GM12892 (cell line): ENCODE measurements around the gene SYCE1L.

ENCODE experiments used
- POLR2A ChIP-seq: IDR thresholded peaks from 2 replicates; pipeline ENCODE4 v1.6.1; 2011; ENCODE audit warnings: low read depth, low read length, control low read depth
- POLR2AphosphoS5 ChIP-seq: IDR thresholded peaks from 2 replicates; pipeline ENCODE4 v1.6.1; 2011; ENCODE audit warnings: low read depth, low read length, control low read depth
- TAF1 ChIP-seq: IDR thresholded peaks from 2 replicates; pipeline ENCODE4 v1.6.1; 2011; ENCODE audit warnings: low read depth, mild to moderate bottlenecking, control low read depth, low read length, borderline replicate concordance

GRCh38 chr16:77219437-77219836, 20.2 kb downstream of the SYCE1L start:
- no peak for TF ChIP-seq POLR2AphosphoS5
- TF ChIP-seq TAF1 = no peak
- TF ChIP-seq POLR2A = no peak
